Adrenal gland (tissue), 12 donors: Measurements from ENCODE around the gene G6PC1. TPM values are rescaled to one million over a fixed set of nuclear protein-coding genes. Genes with fewer than 3 reads are reported as not detected.

Experiments
- DNase-seq, 7 donors: peaks; one replicate each; pipeline ENCODE4 v3.0.0-alpha.2; 2019 to 2020
- H3K27ac ChIP-seq, 5 donors: fragments of 200-600 bp; sonication (generic) in 4 of 5; 1 replicate in 3 of 5; 2 replicates in 2 of 5; pipeline versions ENCODE4 v1.5.1 to v1.8.0; 2016 to 2020; ENCODE audit warnings: mild to moderate bottlenecking in 1 of 5
- H3K27me3 ChIP-seq: fragments of 200-600 bp; 2 replicates; pipeline ENCODE4 v1.8.0; 2021
- H3K36me3 ChIP-seq, 2 donors: fragments of 200-600 bp; replicated peaks in 1 of 2; 1 replicate in 1 of 2; 2 replicates in 1 of 2; pipeline versions ENCODE4 v1.5.1 to v1.8.0; 2018 to 2022
- H3K4me1 ChIP-seq, 2 donors: fragments of 200-600 bp; replicated peaks in 1 of 2; 1 replicate in 1 of 2; 2 replicates in 1 of 2; pipeline versions ENCODE4 v1.5.1 to v1.8.0; 2018 to 2021
- H3K4me3 ChIP-seq, 4 donors: fragments of 200-600 bp; sonication (generic) in 3 of 4; one replicate each; pipeline ENCODE4 v1.5.1; 2016 to 2018
- H3K9me3 ChIP-seq, 3 donors: fragments of 200-600 bp; sonication (generic) in 1 of 3; replicated peaks in 1 of 3; 1 replicate in 2 of 3; 2 replicates in 1 of 3; pipeline versions ENCODE4 v1.5.1 to v1.8.0; 2016 to 2021
- POLR2A ChIP-seq, 2 donors: fragments of 450-650 bp; IDR thresholded peaks; one replicate each; pipeline ENCODE4 v1.6.1; 2017; ENCODE audit warnings: antibody characterized with exemption in 2 of 2, mild to moderate bottlenecking in 2 of 2, moderate library complexity in 1 of 2
- WGBS, 4 donors: extraction: QIAGEN DNeasy Blood & Tissue Kit in 2 of 4; methylation state at CpG; one replicate each; pipeline versions ENCODE4 v1.1.5 to v1.1.7; 2013 to 2017; 5-methylcytosine and 5-hydroxymethylcytosine counted together
- intact Hi-C, 2 donors: fragments of 100-400 bp; cut with DNase I; formaldehyde crosslinking; loops; one replicate each; pipeline versions ENCODE4 v1.14.1 to v1.15.0; 2022 to 2023
- polyA plus RNA-seq, 3 donors: library from polyadenylated mRNA; stranded (reverse); fragments of 200-250 nt in 2 of 3; fragments of 350-450 nt in 1 of 3; fragmentation: Illumina TruSeq in 1 of 3; extraction: RNeasy Lipid Tissue Mini Kit (QIAGEN cat#74804) in 1 of 3; gene quantifications; one replicate each; pipeline ENCODE4 v1.2.3, GENCODE V29; 2013 to 2014
- total RNA-seq, 9 donors: library from RNA; depleted of rRNA in 4 of 9; stranded (reverse); fragments of >200 nt in 4 of 9; fragments of 120-200 nt in 1 of 9; fragmentation: NEBNext Ultra II Directional in 1 of 9; extraction: Animal tissue kit (Norgen Biotek cat#: 25700) in 1 of 9; gene quantifications; one replicate each; pipeline versions ENCODE4 v1.1.0 to v1.2.4, GENCODE V29; 2013 to 2023
- TF ChIP-seq, protein P1 (sequence below), 6 experiments: fragments of 450-650 bp in 4 of 6; fragments of 200-600 bp in 2 of 6; sonication (generic) in 1 of 6; IDR thresholded peaks; 1 replicate in 5 of 6; 2 replicates in 1 of 6; pipeline versions ENCODE4 v1.5.1 to v1.8.0; 2016 to 2021; ENCODE audit warnings: antibody characterized with exemption in 6 of 6, mild to moderate bottlenecking in 2 of 6, moderate library complexity in 1 of 6
- donor health status: healthy with polysubstance abuse.
- donor health status: Bipolar disorder and iron deficiency.
- donor health status: DM: yes; HTN: yes; CAD: no.
- donor health status: DM: no; HTN: no; CAD: no.
- donor health status: DM: no; HTN: no; CAD: no.
- donor health status: DM: yes; HTN: yes; CAD: no.

G6PC1 gene
- total and polyA plus RNA-seq, 12 donors: 0.09 to 0.18 (median 0.14) TPM; not detected in 8

DNA sequence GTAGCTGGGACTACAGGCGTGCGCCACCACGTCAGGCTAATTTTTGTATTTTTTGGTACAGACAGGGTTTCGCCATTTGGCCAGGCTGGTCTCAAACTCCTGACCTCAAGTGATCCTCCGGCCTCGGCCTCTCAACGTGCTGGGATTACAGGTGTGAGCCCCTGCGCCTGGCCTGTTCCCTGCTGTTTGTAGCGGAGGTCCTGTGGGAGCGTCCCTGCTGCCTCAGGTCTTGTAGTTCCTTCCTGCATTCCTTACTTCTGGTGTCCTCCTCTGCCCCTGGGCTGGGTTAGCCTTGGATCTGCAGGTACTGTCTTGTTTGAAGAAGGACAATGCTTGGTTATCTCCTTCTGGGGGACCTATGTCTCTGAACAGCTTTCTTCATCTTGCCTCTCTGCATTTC is 23.6 kb upstream of the G6PC1 start:
- Histone ChIP-seq H3K27me3 (no peaks in the 10 kb centered on the region), H3K27ac (no peak overlapping the region), H3K4me1 (no peaks in the 10 kb centered on the region), H3K36me3 (no peaks in the 10 kb centered on the region), H3K9me3 (no peaks in the 10 kb centered on the region), H3K4me3 (no peak overlapping the region)
- 90 to 96% (median 93%) methylated on average over 10 of the region's 10 CpGs for WGBS, 4 donors
- DNase-seq: no peak
- TF ChIP-seq, protein P1, sequence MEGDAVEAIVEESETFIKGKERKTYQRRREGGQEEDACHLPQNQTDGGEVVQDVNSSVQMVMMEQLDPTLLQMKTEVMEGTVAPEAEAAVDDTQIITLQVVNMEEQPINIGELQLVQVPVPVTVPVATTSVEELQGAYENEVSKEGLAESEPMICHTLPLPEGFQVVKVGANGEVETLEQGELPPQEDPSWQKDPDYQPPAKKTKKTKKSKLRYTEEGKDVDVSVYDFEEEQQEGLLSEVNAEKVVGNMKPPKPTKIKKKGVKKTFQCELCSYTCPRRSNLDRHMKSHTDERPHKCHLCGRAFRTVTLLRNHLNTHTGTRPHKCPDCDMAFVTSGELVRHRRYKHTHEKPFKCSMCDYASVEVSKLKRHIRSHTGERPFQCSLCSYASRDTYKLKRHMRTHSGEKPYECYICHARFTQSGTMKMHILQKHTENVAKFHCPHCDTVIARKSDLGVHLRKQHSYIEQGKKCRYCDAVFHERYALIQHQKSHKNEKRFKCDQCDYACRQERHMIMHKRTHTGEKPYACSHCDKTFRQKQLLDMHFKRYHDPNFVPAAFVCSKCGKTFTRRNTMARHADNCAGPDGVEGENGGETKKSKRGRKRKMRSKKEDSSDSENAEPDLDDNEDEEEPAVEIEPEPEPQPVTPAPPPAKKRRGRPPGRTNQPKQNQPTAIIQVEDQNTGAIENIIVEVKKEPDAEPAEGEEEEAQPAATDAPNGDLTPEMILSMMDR (IDR thresholded peaks at IDR 0.05): no peak
- no peak for TF ChIP-seq POLR2A (IDR thresholded peaks at IDR 0.05)
- intact Hi-C loops: no loop called here

- no peak overlapping the region for H3K27ac ChIP-seq
- no peak for DNase-seq
- intact Hi-C loops: no loop called here
- H3K9me3 ChIP-seq: no peaks in the 10 kb centered on the region
- H3K27me3 ChIP-seq: no peaks in the 10 kb centered on the region
- no peak overlapping the region for H3K4me3 ChIP-seq
- WGBS, 4 donors: 32 to 60% (median 48%) methylated on average over 12 to 13 of the region's 13 CpGs
- H3K36me3 ChIP-seq: no peaks in the 10 kb centered on the region
- H3K4me1 ChIP-seq: no peaks in the 10 kb centered on the region
- no peak for TF ChIP-seq POLR2A (IDR thresholded peaks at IDR 0.05)
- TF ChIP-seq, protein P1 (IDR thresholded peaks at IDR 0.05): no peak
Measured at GRCh38 chr17:42878123-42878880, 22.3 kb upstream of the G6PC1 start.

- Histone ChIP-seq H3K4me3 (no peak overlapping the region), H3K9me3 (no peaks in the 10 kb centered on the region), H3K4me1 (no peaks in the 10 kb centered on the region), H3K36me3 (no peaks in the 10 kb centered on the region), H3K27ac (no peak overlapping the region), H3K27me3 (no peaks in the 10 kb centered on the region)
- no peak for DNase-seq
- intact Hi-C loops: no loop called here
- TF ChIP-seq POLR2A (IDR thresholded peaks at IDR 0.05): no peak
- TF ChIP-seq, protein P1 (IDR thresholded peaks at IDR 0.05): no peak
- 78 to 86% (median 82%) methylated on average over 6 to 8 of the region's 8 CpGs for WGBS, 4 donors
Measured at GRCh38 chr17:42878924-42879595, 21.5 kb upstream of the G6PC1 start.

DNA sequence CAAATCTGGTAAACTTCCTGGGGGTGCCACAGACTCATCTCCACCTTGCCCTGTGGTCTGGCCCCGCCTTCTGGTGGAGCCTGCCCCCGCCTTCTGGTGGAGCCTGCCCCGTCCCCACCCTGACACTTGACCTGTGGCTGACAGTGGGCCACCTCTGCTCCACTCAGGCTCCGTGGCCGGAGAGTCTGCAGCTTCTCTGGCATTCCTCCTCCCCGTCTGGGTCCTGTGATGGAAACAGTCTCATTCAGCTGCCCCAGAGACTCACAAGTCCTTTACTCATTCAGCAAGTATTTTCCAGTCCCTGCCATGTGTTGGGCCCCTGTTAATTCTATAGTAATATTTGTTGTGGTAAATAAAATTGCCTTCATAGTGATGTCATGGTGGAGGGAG is 21.0 kb upstream of the G6PC1 start:
- no peaks in the 10 kb centered on the region for H3K9me3 ChIP-seq
- TF ChIP-seq, protein P1 (IDR thresholded peaks at IDR 0.05): no peak
- no peak for TF ChIP-seq POLR2A (IDR thresholded peaks at IDR 0.05)
- WGBS, 4 donors: 56 to 77% (median 61%) methylated on average over 1 to 6 of the region's 6 CpGs
- H3K27me3 ChIP-seq: no peaks in the 10 kb centered on the region
- no peak overlapping the region for H3K27ac ChIP-seq
- no peak overlapping the region for H3K4me3 ChIP-seq
- DNase-seq: no peak
- intact Hi-C loops: no loop called here
- H3K4me1 ChIP-seq: no peaks in the 10 kb centered on the region
- H3K36me3 ChIP-seq: no peaks in the 10 kb centered on the region
